Measurements from ENCODE around the gene CCDC106.

The CCDC106 gene

GRCh38 chr19:55614711-55615542 lies 33.1 kb upstream of the CCDC106 start:
- DNase-seq (ENCODE audit: low read depth) = no peak

DNA sequence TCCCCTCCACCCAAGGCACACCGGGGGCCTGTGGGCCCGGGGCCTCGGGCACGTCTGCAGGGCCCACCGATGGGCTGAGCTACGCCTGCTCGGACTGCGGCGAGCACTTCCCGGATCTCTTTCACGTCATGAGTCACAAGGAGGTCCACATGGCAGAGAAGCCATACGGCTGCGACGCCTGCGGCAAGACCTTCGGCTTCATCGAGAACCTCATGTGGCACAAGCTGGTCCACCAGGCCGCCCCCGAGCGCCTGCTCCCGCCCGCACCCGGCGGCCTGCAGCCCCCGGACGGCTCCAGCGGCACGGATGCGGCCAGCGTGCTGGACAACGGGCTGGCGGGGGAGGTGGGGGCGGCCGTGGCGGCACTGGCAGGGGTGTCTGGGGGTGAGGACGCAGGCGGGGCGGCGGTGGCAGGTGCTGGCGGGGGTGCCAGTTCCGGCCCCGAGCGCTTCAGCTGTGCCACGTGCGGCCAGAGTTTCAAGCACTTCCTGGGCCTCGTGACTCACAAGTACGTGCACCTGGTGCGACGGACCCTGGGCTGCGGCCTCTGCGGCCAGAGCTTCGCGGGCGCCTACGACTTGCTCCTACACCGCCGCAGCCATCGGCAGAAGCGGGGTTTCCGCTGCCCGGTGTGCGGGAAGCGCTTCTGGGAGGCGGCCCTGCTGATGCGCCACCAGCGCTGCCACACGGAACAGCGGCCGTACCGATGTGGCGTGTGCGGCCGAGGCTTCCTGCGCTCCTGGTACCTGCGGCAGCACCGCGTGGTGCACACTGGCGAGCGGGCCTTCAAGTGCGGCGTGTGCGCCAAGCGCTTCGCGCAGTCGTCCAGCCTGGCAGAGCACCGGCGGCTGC lies 32.2 kb upstream of the CCDC106 start:
- no peak for DNase-seq (ENCODE audit: low read depth)

DNA sequence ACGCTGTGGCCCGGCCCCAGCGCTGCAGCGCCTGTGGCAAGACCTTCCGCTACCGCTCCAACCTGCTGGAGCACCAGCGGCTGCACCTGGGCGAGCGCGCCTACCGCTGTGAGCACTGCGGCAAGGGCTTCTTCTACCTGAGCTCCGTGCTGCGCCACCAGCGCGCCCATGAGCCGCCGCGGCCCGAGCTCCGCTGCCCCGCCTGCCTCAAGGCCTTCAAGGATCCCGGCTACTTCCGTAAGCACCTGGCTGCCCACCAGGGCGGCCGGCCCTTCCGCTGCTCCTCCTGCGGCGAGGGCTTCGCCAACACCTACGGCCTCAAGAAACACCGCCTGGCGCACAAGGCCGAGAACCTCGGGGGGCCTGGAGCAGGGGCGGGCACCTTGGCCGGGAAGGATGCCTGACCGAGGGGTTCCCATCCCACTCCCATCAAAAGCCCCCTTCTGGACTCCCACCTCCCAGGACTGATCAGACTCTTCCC lies 31.6 kb upstream of the CCDC106 start:
- no peak for DNase-seq (ENCODE audit: low read depth)

- DNase-seq (ENCODE audit: low read depth) = no peak
Measured at GRCh38 chr19:55617426-55617825, 30.6 kb upstream of the CCDC106 start.

DNA sequence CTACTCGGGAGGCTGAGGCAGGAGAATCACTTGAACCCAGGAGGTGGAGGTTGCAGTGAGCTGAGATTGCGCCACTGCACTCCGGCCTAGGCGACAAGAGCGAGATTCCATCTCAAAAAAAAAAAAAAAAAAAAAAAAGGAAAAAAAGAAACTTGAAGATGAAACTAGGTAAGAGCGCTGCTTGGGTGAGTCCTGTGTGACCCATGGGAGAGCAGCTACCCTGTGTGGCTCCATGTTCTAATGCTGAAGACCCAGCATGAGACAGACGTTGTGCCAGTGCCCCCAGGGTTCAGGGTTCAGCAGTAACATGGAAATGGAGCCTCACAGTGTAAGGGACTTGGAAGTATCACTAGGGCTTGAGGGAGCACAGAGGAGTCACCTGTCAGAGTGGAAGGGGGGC lies 29.6 kb upstream of the CCDC106 start:
- no peak for DNase-seq (ENCODE audit: low read depth)

- no peak for DNase-seq (ENCODE audit: low read depth)
Measured at GRCh38 chr19:55619286-55619685, 28.7 kb upstream of the CCDC106 start.

DNA sequence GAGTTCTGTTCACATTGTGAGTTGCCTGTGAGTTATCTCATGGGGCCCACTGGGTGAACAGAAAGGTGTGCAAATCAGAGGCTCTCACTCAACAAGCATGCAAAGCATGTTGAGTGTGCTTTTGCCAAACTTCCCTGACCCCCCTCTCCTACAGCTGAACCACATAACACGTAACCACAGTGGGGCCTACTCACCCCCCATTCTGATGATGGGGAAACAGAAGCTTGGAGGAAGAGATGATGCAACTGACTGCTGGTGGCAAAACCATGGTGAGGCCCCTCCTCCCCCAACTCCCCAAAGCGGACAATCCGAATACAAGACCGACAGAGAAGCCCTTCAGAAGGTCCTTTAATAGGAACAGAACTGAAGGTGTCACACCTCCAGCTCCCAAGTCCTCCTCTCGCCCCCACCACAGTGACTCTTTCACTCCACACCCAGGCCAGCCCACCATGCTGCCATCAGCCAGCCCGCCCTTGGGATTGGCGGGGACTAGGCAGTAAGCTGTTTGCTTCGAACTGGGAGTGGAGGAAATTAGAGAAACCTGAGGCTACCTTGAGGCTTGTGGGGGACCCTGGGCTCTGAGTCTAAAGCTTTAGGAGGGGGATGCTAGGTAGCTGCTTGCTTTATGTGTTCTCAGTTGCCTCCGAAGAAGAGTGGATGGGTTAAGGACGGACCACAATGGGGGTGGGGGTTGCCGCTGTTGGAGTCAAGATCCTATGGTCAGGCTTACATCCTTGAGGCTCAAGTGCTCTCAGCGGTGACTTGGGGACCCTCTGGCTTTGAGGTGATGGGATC lies 27.4 kb upstream of the CCDC106 start:
- DNase-seq (ENCODE audit: low read depth) = no peak

- DNase-seq (ENCODE audit: low read depth) = no peak
Measured at GRCh38 chr19:55621205-55621672, 26.8 kb upstream of the CCDC106 start.

- DNase-seq (ENCODE audit: low read depth) = no peak
Measured at GRCh38 chr19:55621673-55622231, 26.3 kb upstream of the CCDC106 start.

GRCh38 chr19:55622242-55622969 lies 25.6 kb upstream of the CCDC106 start:
- DNase-seq (ENCODE audit: low read depth) = no peak

DNA sequence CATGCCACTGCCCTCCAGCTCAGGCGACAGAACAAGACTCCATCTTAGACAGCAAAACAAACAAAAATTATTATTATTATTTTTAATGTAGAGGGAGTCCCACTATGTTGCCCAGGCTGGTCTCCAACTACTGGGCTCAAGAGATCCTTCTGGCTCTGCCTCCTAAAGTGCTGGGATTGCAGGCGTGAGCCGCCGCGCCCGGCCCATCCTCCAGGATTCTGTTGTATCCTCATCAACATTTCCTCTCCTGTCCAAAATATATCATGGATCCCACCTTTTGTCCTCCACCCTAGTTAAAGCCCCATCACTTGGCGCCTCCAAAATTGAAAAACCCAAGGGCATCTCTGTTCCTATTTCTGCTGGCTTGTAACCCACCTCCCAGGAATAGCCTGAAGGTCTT lies 24.9 kb upstream of the CCDC106 start:
- no peak for DNase-seq (ENCODE audit: low read depth)

DNA sequence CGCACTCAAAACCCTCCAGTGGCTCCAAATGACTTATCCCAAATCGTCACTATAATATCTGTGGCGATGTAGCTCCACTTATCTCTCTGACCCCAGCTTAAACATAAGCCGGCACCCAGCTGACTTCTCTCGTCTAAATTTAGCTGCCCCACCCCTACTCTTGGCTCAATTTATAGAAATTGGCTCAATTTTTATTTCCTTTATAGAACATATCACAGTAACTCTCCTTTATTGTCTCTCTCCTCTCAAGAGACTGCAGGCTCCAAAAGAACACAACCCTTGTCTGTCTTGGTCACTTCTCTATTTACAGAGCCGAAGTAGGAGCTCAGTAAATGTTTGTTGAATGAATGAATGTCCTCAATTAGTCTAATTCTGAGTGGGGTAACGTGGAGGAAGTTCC lies 24.5 kb upstream of the CCDC106 start:
- no peak for DNase-seq (ENCODE audit: low read depth)

DNA sequence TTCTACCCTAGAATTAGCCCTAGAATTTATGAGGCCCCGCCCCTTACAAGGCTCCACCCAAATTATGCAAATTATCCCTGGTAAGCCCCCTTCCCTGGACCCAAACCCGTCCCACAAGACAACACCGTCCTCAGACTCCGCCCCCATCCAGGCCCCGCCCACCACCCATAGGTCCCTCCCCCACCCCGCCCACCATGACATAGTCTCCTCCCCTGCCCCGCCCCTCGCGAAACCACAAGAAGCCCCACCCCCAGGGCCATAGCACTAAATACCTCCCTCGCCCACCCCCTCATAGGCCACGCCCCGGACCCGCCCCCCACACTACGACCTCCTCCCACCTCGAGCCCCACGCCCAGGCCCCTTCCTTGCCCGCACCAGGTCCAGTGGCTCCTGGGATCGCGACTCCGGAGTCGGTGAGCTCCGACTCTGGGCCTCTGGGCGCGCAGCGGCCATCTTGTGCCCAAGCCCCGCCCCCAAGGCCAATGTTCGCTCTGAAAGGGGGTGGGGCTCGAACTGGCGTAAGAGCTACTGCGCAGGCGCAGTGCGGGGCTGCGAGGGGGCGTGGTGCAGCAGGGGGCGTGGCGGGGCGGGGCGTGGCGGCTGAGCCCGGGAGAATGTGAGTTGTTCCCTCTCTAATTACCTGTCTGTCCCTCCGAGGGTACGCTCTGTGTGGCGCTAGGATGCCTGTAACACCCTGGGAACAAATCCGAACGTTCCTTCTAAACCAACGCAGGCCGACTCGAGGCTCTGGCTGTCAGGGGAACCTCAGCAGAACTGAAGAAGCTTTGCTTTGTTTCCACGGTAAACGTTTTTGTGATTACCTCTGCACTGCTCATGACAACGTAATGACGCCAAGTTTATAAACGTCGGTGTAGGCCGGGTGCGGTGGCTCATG lies 23.7 kb upstream of the CCDC106 start, which contains the start of gene ZNF784:
ZNF784 (minus strand) TSS at position 458 of the 895 bp plus-strand sequence; CDS start at position 453, 5 bp downstream.
- peak; percentile 72 for DNase-seq (ENCODE audit: low read depth)

DNA sequence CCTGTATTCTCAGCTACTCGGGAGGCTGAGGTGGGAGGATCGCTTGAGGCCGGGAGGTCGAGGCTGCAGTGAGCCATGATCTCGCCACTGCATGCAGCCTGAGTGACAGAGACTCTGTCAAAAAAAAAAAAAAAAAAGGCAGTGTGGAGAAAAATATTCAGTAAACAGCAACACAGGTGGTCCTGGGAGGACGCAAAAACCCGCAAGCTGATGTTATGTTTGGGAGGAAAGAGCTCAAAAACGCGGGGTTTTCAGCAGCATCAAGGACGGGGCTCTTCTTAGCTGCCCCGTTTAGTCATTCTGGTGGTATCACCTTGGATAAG lies 23.0 kb upstream of the CCDC106 start:
- DNase-seq (ENCODE audit: low read depth) = no peak

DNA sequence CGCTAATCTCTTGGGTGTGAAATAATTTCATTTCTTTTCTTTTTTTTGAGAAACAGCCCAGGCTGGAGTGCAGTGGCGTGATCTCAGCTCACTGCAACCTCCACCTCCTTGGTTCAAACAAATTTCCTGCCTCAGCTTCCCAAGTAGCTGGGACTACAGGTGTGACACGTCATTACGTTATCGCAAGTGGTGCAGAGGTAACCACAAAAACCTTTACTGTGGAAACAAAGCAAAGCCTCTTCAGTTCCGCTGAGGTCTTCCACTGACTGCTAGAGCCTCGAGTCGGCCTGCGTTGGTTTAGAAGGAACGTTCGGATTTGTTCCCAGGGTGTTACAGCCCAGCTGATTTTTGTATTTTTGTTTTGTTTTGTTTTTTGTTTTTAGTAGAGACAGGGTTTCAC lies 21.7 kb upstream of the CCDC106 start:
- no peak for DNase-seq (ENCODE audit: low read depth)

- peak; percentile 86 for DNase-seq (ENCODE audit: low read depth)
Measured at GRCh38 chr19:55632463-55632834, 15.6 kb upstream of the CCDC106 start.

GRCh38 chr19:55633861-55634260 lies 14.2 kb upstream of the CCDC106 start:
- no peak for DNase-seq (ENCODE audit: low read depth)

- no peak for DNase-seq (ENCODE audit: low read depth)
Measured at GRCh38 chr19:55635334-55635717, 12.7 kb upstream of the CCDC106 start.

GRCh38 chr19:55635856-55636440 lies 12.1 kb upstream of the CCDC106 start:
- DNase-seq (ENCODE audit: low read depth) = no peak

GRCh38 chr19:55636723-55637122 lies 11.3 kb upstream of the CCDC106 start:
- DNase-seq (ENCODE audit: low read depth) = no peak
